ENCODE results near the gene EXOC3L4. TPM values are rescaled to one million over a fixed set of nuclear protein-coding genes. Genes with fewer than 3 reads are reported as not detected.

The EXOC3L4 gene
- polyA plus RNA-seq, 1 donor from 2014 or later = not detected

DNA sequence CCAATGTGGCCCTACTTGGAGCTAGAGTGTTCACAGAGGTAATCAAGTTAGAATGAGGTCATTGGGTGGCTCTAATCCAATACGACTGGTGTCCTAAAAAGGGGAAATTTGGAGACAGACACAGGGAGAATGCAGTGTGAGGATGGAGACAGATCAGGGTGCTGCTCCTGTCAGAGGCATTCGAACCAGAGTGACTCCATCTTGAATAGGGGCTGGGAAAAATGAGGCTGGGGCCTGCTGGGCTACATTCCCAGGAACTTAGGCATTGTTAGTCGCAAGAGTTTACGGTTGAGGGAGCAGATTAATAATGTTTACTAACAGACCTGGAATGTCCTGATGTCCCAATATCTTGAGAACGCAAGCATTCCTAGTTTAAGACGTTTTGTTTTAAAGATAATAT, 49.0 kb downstream of the EXOC3L4 start:
- Histone ChIP-seq H3K4me2 (ENCODE audit: low read length) (no peak overlapping the region), H3K9ac (ENCODE audit: low read length) (no peak overlapping the region), H3K4me3 (ENCODE audit: low read length) (no peak overlapping the region), H3F3A (ENCODE audit: insufficient read depth, low read length, poor library complexity, severe bottlenecking) (no peaks in the 10 kb centered on the region), H3K9me3 (ENCODE audit: low read length) (no peaks in the 10 kb centered on the region), H3K27ac (ENCODE audit: low read length) (no peak overlapping the region), H3K9me2 (ENCODE audit: insufficient read depth, low read length) (no peaks in the 10 kb centered on the region), H3K27me3 (ENCODE audit: insufficient read depth, low read depth, low read length) (no peaks in the 10 kb centered on the region), H3K79me2 (replicated peaks; ENCODE audit: insufficient read depth, low read length) (no peaks in the 10 kb centered on the region), H4K20me1 (ENCODE audit: insufficient read depth) (no peaks in the 10 kb centered on the region), H3K36me3 (ENCODE audit: insufficient read depth, low read length) (no peaks in the 10 kb centered on the region), H2AFZ (ENCODE audit: low read depth, low read length) (no peak overlapping the region)
- TF ChIP-seq EP300 (conservative IDR thresholded peaks at IDR 0.05; ENCODE audit: poor library complexity, severe bottlenecking) (no peak), POLR2AphosphoS5 (IDR thresholded peaks at IDR 0.05) (no peak), SMC3 (conservative IDR thresholded peaks at IDR 0.05; ENCODE audit: poor library complexity) (no peak), TAF1 (IDR thresholded peaks at IDR 0.05; ENCODE audit: low read depth) (no peak), RAD21 (conservative IDR thresholded peaks at IDR 0.05) (no peak), MXI1 (conservative IDR thresholded peaks at IDR 0.05; ENCODE audit: poor library complexity, severe bottlenecking) (no peak), EZH2 (IDR thresholded peaks at IDR 0.05; ENCODE audit: borderline replicate concordance, insufficient read depth, low read length, poor library complexity, severe bottlenecking) (no peak)
- TF ChIP-seq, protein P1, sequence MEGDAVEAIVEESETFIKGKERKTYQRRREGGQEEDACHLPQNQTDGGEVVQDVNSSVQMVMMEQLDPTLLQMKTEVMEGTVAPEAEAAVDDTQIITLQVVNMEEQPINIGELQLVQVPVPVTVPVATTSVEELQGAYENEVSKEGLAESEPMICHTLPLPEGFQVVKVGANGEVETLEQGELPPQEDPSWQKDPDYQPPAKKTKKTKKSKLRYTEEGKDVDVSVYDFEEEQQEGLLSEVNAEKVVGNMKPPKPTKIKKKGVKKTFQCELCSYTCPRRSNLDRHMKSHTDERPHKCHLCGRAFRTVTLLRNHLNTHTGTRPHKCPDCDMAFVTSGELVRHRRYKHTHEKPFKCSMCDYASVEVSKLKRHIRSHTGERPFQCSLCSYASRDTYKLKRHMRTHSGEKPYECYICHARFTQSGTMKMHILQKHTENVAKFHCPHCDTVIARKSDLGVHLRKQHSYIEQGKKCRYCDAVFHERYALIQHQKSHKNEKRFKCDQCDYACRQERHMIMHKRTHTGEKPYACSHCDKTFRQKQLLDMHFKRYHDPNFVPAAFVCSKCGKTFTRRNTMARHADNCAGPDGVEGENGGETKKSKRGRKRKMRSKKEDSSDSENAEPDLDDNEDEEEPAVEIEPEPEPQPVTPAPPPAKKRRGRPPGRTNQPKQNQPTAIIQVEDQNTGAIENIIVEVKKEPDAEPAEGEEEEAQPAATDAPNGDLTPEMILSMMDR (IDR thresholded peaks at IDR 0.05; ENCODE audit: poor library complexity, severe bottlenecking) = no peak
- TF ChIP-seq, protein P2, sequence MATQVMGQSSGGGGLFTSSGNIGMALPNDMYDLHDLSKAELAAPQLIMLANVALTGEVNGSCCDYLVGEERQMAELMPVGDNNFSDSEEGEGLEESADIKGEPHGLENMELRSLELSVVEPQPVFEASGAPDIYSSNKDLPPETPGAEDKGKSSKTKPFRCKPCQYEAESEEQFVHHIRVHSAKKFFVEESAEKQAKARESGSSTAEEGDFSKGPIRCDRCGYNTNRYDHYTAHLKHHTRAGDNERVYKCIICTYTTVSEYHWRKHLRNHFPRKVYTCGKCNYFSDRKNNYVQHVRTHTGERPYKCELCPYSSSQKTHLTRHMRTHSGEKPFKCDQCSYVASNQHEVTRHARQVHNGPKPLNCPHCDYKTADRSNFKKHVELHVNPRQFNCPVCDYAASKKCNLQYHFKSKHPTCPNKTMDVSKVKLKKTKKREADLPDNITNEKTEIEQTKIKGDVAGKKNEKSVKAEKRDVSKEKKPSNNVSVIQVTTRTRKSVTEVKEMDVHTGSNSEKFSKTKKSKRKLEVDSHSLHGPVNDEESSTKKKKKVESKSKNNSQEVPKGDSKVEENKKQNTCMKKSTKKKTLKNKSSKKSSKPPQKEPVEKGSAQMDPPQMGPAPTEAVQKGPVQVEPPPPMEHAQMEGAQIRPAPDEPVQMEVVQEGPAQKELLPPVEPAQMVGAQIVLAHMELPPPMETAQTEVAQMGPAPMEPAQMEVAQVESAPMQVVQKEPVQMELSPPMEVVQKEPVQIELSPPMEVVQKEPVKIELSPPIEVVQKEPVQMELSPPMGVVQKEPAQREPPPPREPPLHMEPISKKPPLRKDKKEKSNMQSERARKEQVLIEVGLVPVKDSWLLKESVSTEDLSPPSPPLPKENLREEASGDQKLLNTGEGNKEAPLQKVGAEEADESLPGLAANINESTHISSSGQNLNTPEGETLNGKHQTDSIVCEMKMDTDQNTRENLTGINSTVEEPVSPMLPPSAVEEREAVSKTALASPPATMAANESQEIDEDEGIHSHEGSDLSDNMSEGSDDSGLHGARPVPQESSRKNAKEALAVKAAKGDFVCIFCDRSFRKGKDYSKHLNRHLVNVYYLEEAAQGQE (IDR thresholded peaks at IDR 0.05; ENCODE audit: borderline replicate concordance) = no peak

DNA sequence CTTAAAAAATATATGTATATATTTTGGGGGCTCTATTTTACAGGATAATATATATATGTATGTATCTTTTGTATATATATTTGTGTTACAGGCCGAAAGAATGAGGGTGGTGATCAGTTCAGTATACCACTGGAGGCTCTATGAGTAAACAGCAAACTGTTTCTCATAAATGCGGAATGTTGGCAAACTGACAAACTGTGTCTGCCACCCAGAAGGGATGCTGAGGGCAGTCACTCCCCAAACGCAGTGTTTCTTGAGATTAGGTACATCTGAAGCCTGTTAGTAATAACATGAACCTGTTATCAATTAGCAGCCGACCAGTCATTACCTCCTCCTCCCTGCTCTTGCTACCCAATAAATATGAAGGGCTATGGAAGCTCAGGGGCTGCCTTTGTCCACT, 49.6 kb downstream of the EXOC3L4 start:
- Histone ChIP-seq H3K27ac (ENCODE audit: low read length) (no peak overlapping the region), H2AFZ (ENCODE audit: low read depth, low read length) (no peak overlapping the region), H3K9me2 (ENCODE audit: insufficient read depth, low read length) (no peaks in the 10 kb centered on the region), H3K4me2 (ENCODE audit: low read length) (no peak overlapping the region), H3K27me3 (ENCODE audit: insufficient read depth, low read depth, low read length) (no peaks in the 10 kb centered on the region), H3F3A (ENCODE audit: insufficient read depth, low read length, poor library complexity, severe bottlenecking) (no peaks in the 10 kb centered on the region), H4K20me1 (ENCODE audit: insufficient read depth) (no peaks in the 10 kb centered on the region), H3K9ac (ENCODE audit: low read length) (no peak overlapping the region), H3K4me3 (ENCODE audit: low read length) (no peak overlapping the region), H3K36me3 (ENCODE audit: insufficient read depth, low read length) (no peaks in the 10 kb centered on the region), H3K79me2 (replicated peaks; ENCODE audit: insufficient read depth, low read length) (no peaks in the 10 kb centered on the region), H3K9me3 (ENCODE audit: low read length) (no peaks in the 10 kb centered on the region)
- TF ChIP-seq SMC3 (conservative IDR thresholded peaks at IDR 0.05; ENCODE audit: poor library complexity) (no peak), RAD21 (conservative IDR thresholded peaks at IDR 0.05) (no peak), TAF1 (IDR thresholded peaks at IDR 0.05; ENCODE audit: low read depth) (no peak), MXI1 (conservative IDR thresholded peaks at IDR 0.05; ENCODE audit: poor library complexity, severe bottlenecking) (no peak), EP300 (conservative IDR thresholded peaks at IDR 0.05; ENCODE audit: poor library complexity, severe bottlenecking) (no peak), EZH2 (IDR thresholded peaks at IDR 0.05; ENCODE audit: borderline replicate concordance, insufficient read depth, low read length, poor library complexity, severe bottlenecking) (no peak)

Data from neural cell (in vitro differentiated cells).